Esophagus squamous epithelium (tissue), 4 donors: ENCODE measurements around the gene PDPK1.

ENCODE experiments used
- POLR2A ChIP-seq, 4 donors: fragments of 450-650 bp; IDR thresholded peaks; one replicate each; pipeline ENCODE4 v1.6.1; 2017; ENCODE audit warnings: antibody characterized with exemption in 4 of 4, mild to moderate bottlenecking in 4 of 4, moderate library complexity in 3 of 4
- TF ChIP-seq, protein P1 (sequence below), 6 experiments: fragments of 450-650 bp in 4 of 6; fragments of 200-600 bp in 2 of 6; sonication (generic) in 2 of 6; IDR thresholded peaks; one replicate each; pipeline ENCODE4 v1.5.1; 2016 to 2019; ENCODE audit warnings: antibody characterized with exemption in 6 of 6, mild to moderate bottlenecking in 4 of 6, moderate library complexity in 4 of 6

DNA sequence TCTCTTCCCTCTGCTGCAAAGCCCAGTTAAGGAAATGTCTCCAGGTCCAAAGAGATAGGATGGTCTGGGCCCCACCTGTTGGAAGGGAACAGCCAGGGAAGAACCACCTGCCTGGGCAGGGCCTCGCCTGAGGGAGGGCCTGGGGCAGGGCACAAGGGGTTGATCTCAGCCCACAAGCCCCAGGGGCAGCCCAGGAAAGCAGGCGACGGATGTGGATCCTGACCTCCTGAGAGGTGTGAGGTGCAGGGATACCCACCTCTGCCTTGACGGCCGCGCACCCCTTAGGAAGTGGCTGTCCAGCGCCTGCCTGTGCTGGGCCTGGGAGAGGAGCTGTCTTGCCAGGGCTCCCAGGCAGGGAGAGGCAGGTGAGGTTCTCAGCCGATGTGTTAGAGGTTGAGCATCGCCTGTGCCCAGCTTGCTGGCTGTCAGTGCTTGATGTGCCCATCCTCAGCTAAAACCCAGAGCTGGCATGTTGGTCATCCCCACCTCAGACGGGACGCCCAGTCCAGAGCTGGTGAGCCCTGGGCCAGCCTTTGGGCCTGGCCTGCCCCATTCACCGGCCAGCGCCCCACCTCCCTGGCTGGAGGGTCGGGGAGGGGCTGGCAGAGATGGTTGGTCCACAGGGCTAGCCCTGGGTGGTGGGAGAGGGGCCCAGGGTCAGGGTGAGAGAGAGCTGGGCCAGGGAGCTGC is 7.0 kb upstream of the PDPK1 start:
- no peak for TF ChIP-seq POLR2A (IDR thresholded peaks at IDR 0.05)
- TF ChIP-seq, protein P1, sequence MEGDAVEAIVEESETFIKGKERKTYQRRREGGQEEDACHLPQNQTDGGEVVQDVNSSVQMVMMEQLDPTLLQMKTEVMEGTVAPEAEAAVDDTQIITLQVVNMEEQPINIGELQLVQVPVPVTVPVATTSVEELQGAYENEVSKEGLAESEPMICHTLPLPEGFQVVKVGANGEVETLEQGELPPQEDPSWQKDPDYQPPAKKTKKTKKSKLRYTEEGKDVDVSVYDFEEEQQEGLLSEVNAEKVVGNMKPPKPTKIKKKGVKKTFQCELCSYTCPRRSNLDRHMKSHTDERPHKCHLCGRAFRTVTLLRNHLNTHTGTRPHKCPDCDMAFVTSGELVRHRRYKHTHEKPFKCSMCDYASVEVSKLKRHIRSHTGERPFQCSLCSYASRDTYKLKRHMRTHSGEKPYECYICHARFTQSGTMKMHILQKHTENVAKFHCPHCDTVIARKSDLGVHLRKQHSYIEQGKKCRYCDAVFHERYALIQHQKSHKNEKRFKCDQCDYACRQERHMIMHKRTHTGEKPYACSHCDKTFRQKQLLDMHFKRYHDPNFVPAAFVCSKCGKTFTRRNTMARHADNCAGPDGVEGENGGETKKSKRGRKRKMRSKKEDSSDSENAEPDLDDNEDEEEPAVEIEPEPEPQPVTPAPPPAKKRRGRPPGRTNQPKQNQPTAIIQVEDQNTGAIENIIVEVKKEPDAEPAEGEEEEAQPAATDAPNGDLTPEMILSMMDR (IDR thresholded peaks at IDR 0.05), result no peak
